OCI-LY3 (cell line): Measurements from ENCODE around the gene HMCN1.

Source experiments
- EZH2phosphoT487 ChIP-seq: fragments of 200-600 bp; shearing (Covaris generic); IDR thresholded peaks from 2 replicates; pipeline ENCODE4 v1.6.1; 2018; ENCODE audit warnings: antibody characterized with exemption, mixed run types, low read depth
- TF ChIP-seq, protein P1 (sequence below): fragments of 200-600, 300-600 bp; sonication (generic); IDR thresholded peaks from 2 replicates; pipeline ENCODE4 v1.5.1; 2014; ENCODE audit warnings: antibody characterized with exemption, low read length, low read depth

DNA sequence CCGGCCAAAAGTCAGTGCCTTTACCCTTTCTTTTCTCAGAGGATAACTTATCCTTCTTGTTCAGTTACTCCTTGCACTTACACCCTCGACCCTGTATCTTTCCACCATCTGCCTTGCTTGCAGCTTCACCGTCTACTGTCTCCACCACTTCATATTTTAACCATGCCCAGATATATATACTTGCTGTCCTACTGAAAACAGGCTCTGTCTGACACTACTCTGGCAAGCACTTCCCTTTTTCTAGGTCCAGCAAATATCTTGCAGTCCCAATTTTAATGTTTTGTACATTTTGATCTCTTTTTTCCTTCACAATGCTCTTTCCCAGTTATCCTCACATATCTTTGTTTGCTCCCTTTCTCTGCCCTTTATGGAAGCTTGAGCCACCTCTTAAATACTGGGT lies 332.2 kb downstream of the HMCN1 start:
- TF ChIP-seq, protein P1, sequence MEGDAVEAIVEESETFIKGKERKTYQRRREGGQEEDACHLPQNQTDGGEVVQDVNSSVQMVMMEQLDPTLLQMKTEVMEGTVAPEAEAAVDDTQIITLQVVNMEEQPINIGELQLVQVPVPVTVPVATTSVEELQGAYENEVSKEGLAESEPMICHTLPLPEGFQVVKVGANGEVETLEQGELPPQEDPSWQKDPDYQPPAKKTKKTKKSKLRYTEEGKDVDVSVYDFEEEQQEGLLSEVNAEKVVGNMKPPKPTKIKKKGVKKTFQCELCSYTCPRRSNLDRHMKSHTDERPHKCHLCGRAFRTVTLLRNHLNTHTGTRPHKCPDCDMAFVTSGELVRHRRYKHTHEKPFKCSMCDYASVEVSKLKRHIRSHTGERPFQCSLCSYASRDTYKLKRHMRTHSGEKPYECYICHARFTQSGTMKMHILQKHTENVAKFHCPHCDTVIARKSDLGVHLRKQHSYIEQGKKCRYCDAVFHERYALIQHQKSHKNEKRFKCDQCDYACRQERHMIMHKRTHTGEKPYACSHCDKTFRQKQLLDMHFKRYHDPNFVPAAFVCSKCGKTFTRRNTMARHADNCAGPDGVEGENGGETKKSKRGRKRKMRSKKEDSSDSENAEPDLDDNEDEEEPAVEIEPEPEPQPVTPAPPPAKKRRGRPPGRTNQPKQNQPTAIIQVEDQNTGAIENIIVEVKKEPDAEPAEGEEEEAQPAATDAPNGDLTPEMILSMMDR: no peak
- no peak for TF ChIP-seq EZH2phosphoT487
